H9 (cell line): Measurements from ENCODE around the gene BFSP2. TPM values are rescaled to one million over a fixed set of nuclear protein-coding genes. Genes with fewer than 3 reads are reported as not detected.

Experiments used
- DNase-seq: peaks from one replicate; pipeline ENCODE4 v3.0.0-alpha.2; 2017
- H2AFZ ChIP-seq: one replicate; pipeline ENCODE4 v1.6.1; 2013; ENCODE audit warnings: mild to moderate bottlenecking, low read length, control low read depth, moderate library complexity
- H2AK5ac ChIP-seq: 2 replicates; pipeline ENCODE4 v1.6.1; 2013; ENCODE audit warnings: low read length, control low read depth, mixed read lengths; ENCODE audit not compliant: insufficient read length
- H2BK120ac ChIP-seq: one replicate; pipeline ENCODE4 v1.6.1; 2013; ENCODE audit warnings: low read depth, mild to moderate bottlenecking, low read length, control low read depth, inconsistent platforms; ENCODE audit not compliant: poor library complexity, severe bottlenecking
- H2BK12ac ChIP-seq: 2 replicates; pipeline ENCODE4 v1.6.1; 2013; ENCODE audit warnings: low read length, control low read depth, mixed read lengths, low read depth; ENCODE audit not compliant: insufficient read length
- H2BK15ac ChIP-seq: 2 replicates; pipeline ENCODE4 v1.6.1; 2013; ENCODE audit warnings: low read depth, low read length, control low read depth
- H2BK20ac ChIP-seq: one replicate; pipeline ENCODE4 v1.6.1; 2013; ENCODE audit warnings: low read depth, mild to moderate bottlenecking, low read length, control low read depth, inconsistent platforms; ENCODE audit not compliant: poor library complexity, severe bottlenecking
- H2BK5ac ChIP-seq: 2 replicates; pipeline ENCODE4 v1.6.1; 2013; ENCODE audit warnings: low read length, control low read depth, mixed read lengths; ENCODE audit not compliant: insufficient read length
- H3K14ac ChIP-seq: 2 replicates; pipeline ENCODE4 v1.6.1; 2013; ENCODE audit warnings: low read length, control low read depth; ENCODE audit not compliant: insufficient read depth
- H3K18ac ChIP-seq: 2 replicates; pipeline ENCODE4 v1.6.1; 2013; ENCODE audit warnings: low read depth, mild to moderate bottlenecking, mixed read lengths, low read length, control low read depth; ENCODE audit not compliant: insufficient read length
- H3K23ac ChIP-seq: 2 replicates; pipeline ENCODE4 v1.6.1; 2013; ENCODE audit warnings: low read length, control low read depth, mixed read lengths, low read depth; ENCODE audit not compliant: insufficient read length
- H3K23me2 ChIP-seq: 2 replicates; pipeline ENCODE4 v1.6.1; 2013; ENCODE audit warnings: low read depth, mild to moderate bottlenecking, mixed read lengths, low read length, control low read depth; ENCODE audit not compliant: insufficient read length, poor library complexity, severe bottlenecking
- H3K27ac ChIP-seq: 2 replicates; pipeline ENCODE4 v1.5.1; 2013; ENCODE audit warnings: low read length, control low read depth, mixed read lengths, low read depth; ENCODE audit not compliant: insufficient read length
- H3K27me3 ChIP-seq: 2 replicates; pipeline ENCODE4 v1.6.1; 2013; ENCODE audit warnings: low read length, control low read depth, inconsistent platforms; ENCODE audit not compliant: insufficient read depth
- H3K4ac ChIP-seq: 2 replicates; pipeline ENCODE4 v1.6.1; 2013; ENCODE audit warnings: low read depth, mild to moderate bottlenecking, control low read depth, inconsistent platforms, low read length, moderate library complexity
- H3K4me1 ChIP-seq: 2 replicates; pipeline ENCODE4 v1.6.1; 2013; ENCODE audit warnings: low read length, control low read depth, inconsistent platforms; ENCODE audit not compliant: insufficient read depth
- H3K4me2 ChIP-seq: 2 replicates; pipeline ENCODE4 v1.6.1; 2013; ENCODE audit warnings: low read length, control low read depth, mixed read lengths; ENCODE audit not compliant: insufficient read length, insufficient read depth
- H3K56ac ChIP-seq: 2 replicates; pipeline ENCODE4 v1.6.1; 2013; ENCODE audit warnings: low read depth, mild to moderate bottlenecking, mixed read lengths, low read length, control low read depth; ENCODE audit not compliant: insufficient read length
- H3K79me1 ChIP-seq: 2 replicates; pipeline ENCODE4 v1.6.1; 2013; ENCODE audit warnings: low read depth, mild to moderate bottlenecking, moderate library complexity, low read length, control low read depth, inconsistent platforms; ENCODE audit not compliant: insufficient read depth, poor library complexity, severe bottlenecking
- H3K79me2 ChIP-seq: 2 replicates; pipeline ENCODE4 v1.6.1; 2013; ENCODE audit warnings: low read length, control low read depth, inconsistent platforms; ENCODE audit not compliant: insufficient read depth
- H3K9ac ChIP-seq: 2 replicates; pipeline ENCODE4 v1.6.1; 2013; ENCODE audit warnings: low read length, control low read depth, mixed read lengths; ENCODE audit not compliant: insufficient read length; ENCODE audit errors: extremely low read depth
- H3K9me3 ChIP-seq: one replicate; pipeline ENCODE4 v1.6.1; 2013; ENCODE audit warnings: low read depth, low read length, inconsistent platforms; ENCODE audit not compliant: control insufficient read depth
- H3T11ph ChIP-seq: one replicate; pipeline ENCODE4 v1.6.1; 2013; ENCODE audit warnings: mild to moderate bottlenecking, low read length, control low read depth, inconsistent platforms
- H4K20me1 ChIP-seq: one replicate; pipeline ENCODE4 v1.6.1; 2013; ENCODE audit not compliant: control insufficient read depth, insufficient read length, insufficient read depth
- H4K5ac ChIP-seq: 2 replicates; pipeline ENCODE4 v1.6.1; 2013; ENCODE audit warnings: low read depth, mild to moderate bottlenecking, mixed read lengths, low read length, control low read depth; ENCODE audit not compliant: insufficient read length
- H4K8ac ChIP-seq: replicated peaks from 2 replicates; pipeline ENCODE4 v1.6.1; 2013; ENCODE audit warnings: low read length, control low read depth, mixed read lengths, low read depth; ENCODE audit not compliant: insufficient read length
- H4K91ac ChIP-seq: 2 replicates; pipeline ENCODE4 v1.6.1; 2013; ENCODE audit warnings: low read depth, mild to moderate bottlenecking, moderate library complexity, mixed read lengths, low read length, control low read depth; ENCODE audit not compliant: insufficient read length
- H3K27ac Mint-ChIP-seq, 3 experiments: 2 replicates in 2 of 3; 3 replicates in 1 of 3; pipeline ENCODE4 v1.8.0; 2020 to 2021; ENCODE audit warnings: mixed read lengths in 3 of 3, mild to moderate bottlenecking in 1 of 3, moderate library complexity in 1 of 3
- H3K27me3 Mint-ChIP-seq: 2 replicates; pipeline ENCODE4 v1.8.0; 2021; ENCODE audit warnings: low read depth, mild to moderate bottlenecking, moderate library complexity, mixed read lengths
- H3K36me3 Mint-ChIP-seq, 3 experiments: 2 replicates in 2 of 3; 3 replicates in 1 of 3; pipeline ENCODE4 v1.8.0; 2020 to 2021; ENCODE audit warnings: low read depth in 3 of 3, mixed read lengths in 3 of 3; ENCODE audit not compliant: insufficient read depth in 1 of 3
- H3K4me1 Mint-ChIP-seq, 2 experiments: 2 replicates each; pipeline ENCODE4 v1.8.0; 2020; ENCODE audit warnings: mixed read lengths in 2 of 2
- H3K4me3 Mint-ChIP-seq, 2 experiments: 2 replicates in 1 of 2; 3 replicates in 1 of 2; pipeline ENCODE4 v1.8.0; 2020 to 2021; ENCODE audit warnings: mild to moderate bottlenecking in 2 of 2, mixed read lengths in 2 of 2, moderate library complexity in 1 of 2
- H3K9me3 Mint-ChIP-seq, 2 experiments: 2 replicates in 1 of 2; 3 replicates in 1 of 2; pipeline ENCODE4 v1.8.0; 2020; ENCODE audit warnings: mild to moderate bottlenecking in 2 of 2, mixed read lengths in 2 of 2, moderate library complexity in 1 of 2
- CTCF ChIP-seq: fragments of 200-600 bp; sonication (generic); conservative IDR thresholded peaks from 3 replicates; pipeline ENCODE4 v1.8.0; 2021; ENCODE audit warnings: antibody characterized with exemption, mild to moderate bottlenecking
- WGBS: extraction: QIAGEN DNeasy Blood & Tissue Kit; methylation state at CpG from one replicate; pipeline ENCODE4 v1.1.7; 2013; ENCODE audit warnings: missing lambda C conversion rate, low lambda C conversion rate, mixed read lengths; ENCODE audit not compliant: insufficient read length; ENCODE audit errors: extremely low coverage; 5-methylcytosine and 5-hydroxymethylcytosine counted together
- total RNA-seq: library from RNA; stranded (reverse); gene quantifications from 2 replicates; pipeline ENCODE4 v1.2.1, GENCODE V29; 2021

The BFSP2 gene
- total RNA-seq, 1 experiment from 2014 or later, result not detected

GRCh38 chr3:133360476-133360875, 39.4 kb upstream of the BFSP2 start:
- no peak overlapping the region for H2BK20ac ChIP-seq
- no peaks in the 10 kb centered on the region for H4K20me1 ChIP-seq
- H4K5ac ChIP-seq, result no peak overlapping the region
- H3K4me1 ChIP-seq, result peaks cover 2% of the 10 kb centered on the region; the same call in 1 of the 2 replicates
- no peak for TF ChIP-seq CTCF
- H3K56ac ChIP-seq, result no peak overlapping the region
- Mint-ChIP-seq H3K4me1 (peaks cover 12 to 13% of the 10 kb centered on the region in 2 experiments), H3K9me3 (peaks cover 5 to 13% of the 10 kb centered on the region in 2 experiments; a peak in 3 of 5 replicates), H3K36me3 (peaks cover 0 to 6% (median 2%) of the 10 kb centered on the region in 3 experiments; a peak in 2 of 7 replicates), H3K27ac (no peak overlapping the region), H3K4me3 (no peak overlapping the region), H3K27me3 (no peaks in the 10 kb centered on the region)
- no peak overlapping the region for H2BK120ac ChIP-seq
- H3K14ac ChIP-seq, result no peak overlapping the region
- H3K9ac ChIP-seq, result no peak overlapping the region
- no peaks in the 10 kb centered on the region for H3K23me2 ChIP-seq
- no peak overlapping the region for H3K27ac ChIP-seq
- no peak overlapping the region for H3K18ac ChIP-seq
- no peak overlapping the region for H3T11ph ChIP-seq
- no CpG with 5 or more reads among the region's 2 CpGs for WGBS
- no peak overlapping the region for H3K4ac ChIP-seq
- no peak overlapping the region for H2BK12ac ChIP-seq
- H3K79me2 ChIP-seq, result no peaks in the 10 kb centered on the region
- H2BK5ac ChIP-seq, result no peak overlapping the region
- no peak overlapping the region for H4K8ac ChIP-seq
- no peak overlapping the region for H2BK15ac ChIP-seq
- no peak overlapping the region for H2AK5ac ChIP-seq
- DNase-seq, result no peak
- H4K91ac ChIP-seq, result no peak overlapping the region
- no peaks in the 10 kb centered on the region; the same call in 1 of the 2 replicates for H3K27me3 ChIP-seq
- no peak overlapping the region for H3K4me2 ChIP-seq
- no peak overlapping the region for H2AFZ ChIP-seq
- H3K23ac ChIP-seq, result no peak overlapping the region
- H3K9me3 ChIP-seq, result no peaks in the 10 kb centered on the region
- H3K79me1 ChIP-seq, result no peaks in the 10 kb centered on the region
